ENCODE results near the gene OGFR. TPM values are rescaled to one million over a fixed set of nuclear protein-coding genes. Genes with fewer than 3 reads are reported as not detected.

The OGFR gene
- total and polyA plus RNA-seq, 2 donors (not counting 3 experiments of a cell fraction or from before 2014, with no cell fraction given), result 30.8 to 44.0 TPM

DNA sequence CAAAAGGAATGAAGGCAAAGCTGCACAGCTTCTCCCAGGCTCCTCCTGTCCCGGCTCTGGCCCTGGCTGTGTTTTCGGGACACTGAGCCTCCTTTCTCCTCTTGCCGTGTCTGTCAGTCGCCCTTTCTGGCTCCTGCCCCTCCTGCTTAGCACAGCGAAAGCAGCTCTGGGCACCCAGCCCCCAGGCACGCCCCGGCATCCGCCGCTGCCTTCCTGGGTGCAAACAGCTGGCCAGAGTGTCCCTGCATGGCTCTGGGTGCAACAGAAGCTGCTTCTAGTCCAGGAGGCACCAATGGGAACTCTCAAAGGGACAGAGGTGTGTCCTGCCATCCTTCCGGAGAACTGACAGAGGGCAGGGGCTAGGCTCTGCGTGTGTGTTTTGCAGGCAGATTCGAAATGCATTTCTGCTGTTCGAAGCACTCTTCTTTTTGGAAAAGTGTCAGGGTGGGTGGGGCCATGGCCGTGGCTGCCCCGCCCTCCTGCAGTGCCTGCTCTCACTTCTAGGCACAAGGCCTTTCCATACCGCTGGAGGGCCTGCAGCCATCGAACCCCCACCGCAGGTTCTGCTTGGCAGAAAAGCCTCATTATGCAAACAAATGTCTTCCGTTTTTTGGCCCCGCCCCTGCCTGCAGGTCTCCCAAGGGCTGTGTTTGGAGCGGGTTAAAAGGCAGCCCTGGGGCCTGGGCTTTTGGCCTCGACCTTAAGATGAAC is 27.7 kb downstream of the OGFR start:
- TF ChIP-seq, protein P1, sequence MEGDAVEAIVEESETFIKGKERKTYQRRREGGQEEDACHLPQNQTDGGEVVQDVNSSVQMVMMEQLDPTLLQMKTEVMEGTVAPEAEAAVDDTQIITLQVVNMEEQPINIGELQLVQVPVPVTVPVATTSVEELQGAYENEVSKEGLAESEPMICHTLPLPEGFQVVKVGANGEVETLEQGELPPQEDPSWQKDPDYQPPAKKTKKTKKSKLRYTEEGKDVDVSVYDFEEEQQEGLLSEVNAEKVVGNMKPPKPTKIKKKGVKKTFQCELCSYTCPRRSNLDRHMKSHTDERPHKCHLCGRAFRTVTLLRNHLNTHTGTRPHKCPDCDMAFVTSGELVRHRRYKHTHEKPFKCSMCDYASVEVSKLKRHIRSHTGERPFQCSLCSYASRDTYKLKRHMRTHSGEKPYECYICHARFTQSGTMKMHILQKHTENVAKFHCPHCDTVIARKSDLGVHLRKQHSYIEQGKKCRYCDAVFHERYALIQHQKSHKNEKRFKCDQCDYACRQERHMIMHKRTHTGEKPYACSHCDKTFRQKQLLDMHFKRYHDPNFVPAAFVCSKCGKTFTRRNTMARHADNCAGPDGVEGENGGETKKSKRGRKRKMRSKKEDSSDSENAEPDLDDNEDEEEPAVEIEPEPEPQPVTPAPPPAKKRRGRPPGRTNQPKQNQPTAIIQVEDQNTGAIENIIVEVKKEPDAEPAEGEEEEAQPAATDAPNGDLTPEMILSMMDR (IDR thresholded peaks at IDR 0.05; ENCODE audit: extremely low read depth in 1 of 2, insufficient read depth in 1 of 2, low read depth in 1 of 2, low read length in 2 of 2), result no peak
- no peak for TF ChIP-seq JUN (IDR thresholded peaks at IDR 0.05; ENCODE audit: borderline replicate concordance, insufficient read depth, insufficient read length, low read depth)
- TF ChIP-seq, protein P2, sequence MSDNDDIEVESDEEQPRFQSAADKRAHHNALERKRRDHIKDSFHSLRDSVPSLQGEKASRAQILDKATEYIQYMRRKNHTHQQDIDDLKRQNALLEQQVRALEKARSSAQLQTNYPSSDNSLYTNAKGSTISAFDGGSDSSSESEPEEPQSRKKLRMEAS (IDR thresholded peaks at IDR 0.05; ENCODE audit: insufficient read depth, insufficient read length), result no peak
- TF ChIP-seq POLR2AphosphoS5 (IDR thresholded peaks at IDR 0.05; ENCODE audit: insufficient read depth, low read depth, low read length), result no peak
- TF ChIP-seq MYC (IDR thresholded peaks at IDR 0.05; ENCODE audit: low read depth, low read length), result no peak
- no peak for TF ChIP-seq EZH2 (IDR thresholded peaks at IDR 0.05; ENCODE audit: borderline replicate concordance, low read depth, low read length, severe bottlenecking)
- no peak for TF ChIP-seq GATA2 (IDR thresholded peaks at IDR 0.05; ENCODE audit: insufficient read depth, insufficient read length, low read depth, low read length)
- TF ChIP-seq POLR2A (IDR thresholded peaks at IDR 0.05; ENCODE audit: low read depth, low read length), result no peak
- no peak for TF ChIP-seq FOS (IDR thresholded peaks at IDR 0.05; ENCODE audit: borderline replicate concordance, insufficient read depth, low read length)
- Histone ChIP-seq H3K79me2 (ENCODE audit: control insufficient read depth, insufficient read depth, low read length) (no peaks in the 10 kb centered on the region), H3K4me3 (replicated peaks in 1 of 3; ENCODE audit: insufficient read depth in 1 of 3, low read depth in 1 of 3, low read length in 3 of 3) (no peak overlapping the region), H3K4me2 (ENCODE audit: insufficient read depth, low read length) (no peak overlapping the region), H3K27ac (ENCODE audit: insufficient read depth, low read depth, low read length) (no peak overlapping the region), H4K20me1 (replicated peaks; ENCODE audit: control insufficient read depth, extremely low read depth, insufficient read depth, low read length) (no peaks in the 10 kb centered on the region), H3K9me1 (replicated peaks; ENCODE audit: control insufficient read depth, extremely low read depth, insufficient read depth, low read length) (no peaks in the 10 kb centered on the region), H3K9me3 (replicated peaks; ENCODE audit: control insufficient read depth, insufficient read depth, low read length) (no peaks in the 10 kb centered on the region), H3K4me1 (ENCODE audit: control insufficient read depth, extremely low read depth, insufficient read depth, low read length) (no peaks in the 10 kb centered on the region), H3K36me3 (ENCODE audit: control insufficient read depth in 2 of 2, extremely low read depth in 1 of 2, insufficient read depth in 2 of 2, low read length in 2 of 2) (no peaks in the 10 kb centered on the region), H3K9ac (replicated peaks; ENCODE audit: extremely low read depth, insufficient read depth, low read length) (no peak overlapping the region), H2AFZ (ENCODE audit: low read depth, low read length) (no peak overlapping the region), H3K27me3 (ENCODE audit: control insufficient read depth in 2 of 2, insufficient read depth in 2 of 2, low read length in 2 of 2) (no peaks in the 10 kb centered on the region)
- CTCF ChIA-PET, result interaction anchor here (2.7 kb wide), 1 partner anchor 10 kb away, joined by 8 read pairs; no protein-coding TSS in a partner anchor
- DNase-seq (ENCODE audit: low read depth, low spot score) (no peak), FAIRE-seq (no peak)
- intact Hi-C loops (cut with micrococcal nuclease) (no loop called here), dilution Hi-C loops (cut with MboI; ENCODE audit: extremely low pct_ligation_motif_present, low sequenced_read_pairs) (no loop called here)
- POLR2A ChIA-PET, result no interaction called here
- BruUV-seq (replicated peaks), result no TSS peak
